ENCODE results near the gene ICAM4.

ICAM4 gene

DNA sequence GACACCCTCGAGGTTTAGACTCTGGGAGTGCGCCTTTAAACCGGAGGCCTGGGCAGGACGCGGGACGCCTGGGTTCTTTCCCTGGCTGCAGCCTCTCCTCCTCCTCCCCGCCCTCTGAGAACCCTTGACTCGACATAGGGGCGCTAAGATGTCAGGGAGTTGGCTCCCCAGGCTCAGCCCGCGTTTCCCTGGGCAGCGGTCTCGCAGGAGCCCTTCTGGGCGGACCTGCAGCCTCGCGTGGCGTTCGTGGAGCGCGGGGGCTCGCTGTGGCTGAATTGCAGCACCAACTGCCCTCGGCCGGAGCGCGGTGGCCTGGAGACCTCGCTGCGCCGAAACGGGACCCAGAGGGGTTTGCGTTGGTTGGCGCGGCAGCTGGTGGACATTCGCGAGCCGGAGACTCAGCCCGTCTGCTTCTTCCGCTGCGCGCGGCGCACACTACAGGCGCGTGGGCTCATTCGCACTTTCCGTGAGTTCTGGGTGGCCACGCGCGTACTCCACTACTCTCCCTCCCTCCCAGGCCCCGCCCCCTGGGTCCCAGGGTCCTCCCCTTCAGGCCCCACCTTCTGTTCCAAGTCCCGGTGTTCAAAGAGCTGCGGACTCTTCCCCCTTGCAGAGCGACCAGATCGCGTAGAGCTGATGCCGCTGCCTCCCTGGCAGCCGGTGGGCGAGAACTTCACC is 4.3 kb downstream of the ICAM4 start:
- no peak for DNase-seq (ENCODE audit: low read depth in 2 of 2)

DNA sequence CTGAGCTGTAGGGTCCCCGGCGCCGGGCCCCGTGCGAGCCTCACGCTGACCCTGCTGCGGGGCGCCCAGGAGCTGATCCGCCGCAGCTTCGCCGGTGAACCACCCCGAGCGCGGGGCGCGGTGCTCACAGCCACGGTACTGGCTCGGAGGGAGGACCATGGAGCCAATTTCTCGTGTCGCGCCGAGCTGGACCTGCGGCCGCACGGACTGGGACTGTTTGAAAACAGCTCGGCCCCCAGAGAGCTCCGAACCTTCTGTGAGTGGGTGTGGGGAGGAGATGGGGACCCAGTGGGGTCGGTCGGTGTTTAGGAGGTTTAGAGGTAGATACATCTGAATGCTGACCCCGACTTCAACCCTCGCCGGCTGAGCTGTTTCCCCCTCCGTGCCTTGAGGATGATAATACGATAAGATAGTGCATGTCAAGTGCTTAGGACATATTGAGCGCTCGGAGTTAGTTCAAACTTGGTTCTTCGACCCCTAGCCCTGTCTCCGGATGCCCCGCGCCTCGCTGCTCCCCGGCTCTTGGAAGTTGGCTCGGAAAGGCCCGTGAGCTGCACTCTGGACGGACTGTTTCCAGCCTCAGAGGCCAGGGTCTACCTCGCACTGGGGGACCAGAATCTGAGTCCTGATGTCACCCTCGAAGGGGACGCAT is 4.9 kb downstream of the ICAM4 start:
- DNase-seq (ENCODE audit: low read depth in 2 of 2): no peak

DNA sequence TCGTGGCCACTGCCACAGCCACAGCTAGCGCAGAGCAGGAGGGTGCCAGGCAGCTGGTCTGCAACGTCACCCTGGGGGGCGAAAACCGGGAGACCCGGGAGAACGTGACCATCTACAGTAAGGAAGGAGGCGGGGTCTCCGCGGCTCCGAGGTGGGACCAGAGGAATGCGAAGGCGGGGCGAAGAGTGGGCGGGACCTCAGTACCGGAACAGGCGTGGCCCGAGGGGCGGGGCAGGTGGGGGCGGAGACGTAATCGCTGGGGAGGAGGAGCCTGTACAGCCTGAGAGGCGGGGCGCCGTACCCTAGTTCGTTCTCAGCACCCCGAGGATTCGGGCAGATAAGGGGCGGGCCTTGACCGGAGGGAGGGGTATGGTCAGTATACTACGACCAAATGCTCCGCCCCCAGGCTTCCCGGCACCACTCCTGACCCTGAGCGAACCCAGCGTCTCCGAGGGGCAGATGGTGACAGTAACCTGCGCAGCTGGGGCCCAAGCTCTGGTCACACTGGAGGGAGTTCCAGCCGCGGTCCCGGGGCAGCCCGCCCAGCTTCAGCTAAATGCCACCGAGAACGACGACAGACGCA is 5.5 kb downstream of the ICAM4 start:
- DNase-seq (ENCODE audit: low read depth in 2 of 2): peak in 1 of 2 donors; percentile 59

DNA sequence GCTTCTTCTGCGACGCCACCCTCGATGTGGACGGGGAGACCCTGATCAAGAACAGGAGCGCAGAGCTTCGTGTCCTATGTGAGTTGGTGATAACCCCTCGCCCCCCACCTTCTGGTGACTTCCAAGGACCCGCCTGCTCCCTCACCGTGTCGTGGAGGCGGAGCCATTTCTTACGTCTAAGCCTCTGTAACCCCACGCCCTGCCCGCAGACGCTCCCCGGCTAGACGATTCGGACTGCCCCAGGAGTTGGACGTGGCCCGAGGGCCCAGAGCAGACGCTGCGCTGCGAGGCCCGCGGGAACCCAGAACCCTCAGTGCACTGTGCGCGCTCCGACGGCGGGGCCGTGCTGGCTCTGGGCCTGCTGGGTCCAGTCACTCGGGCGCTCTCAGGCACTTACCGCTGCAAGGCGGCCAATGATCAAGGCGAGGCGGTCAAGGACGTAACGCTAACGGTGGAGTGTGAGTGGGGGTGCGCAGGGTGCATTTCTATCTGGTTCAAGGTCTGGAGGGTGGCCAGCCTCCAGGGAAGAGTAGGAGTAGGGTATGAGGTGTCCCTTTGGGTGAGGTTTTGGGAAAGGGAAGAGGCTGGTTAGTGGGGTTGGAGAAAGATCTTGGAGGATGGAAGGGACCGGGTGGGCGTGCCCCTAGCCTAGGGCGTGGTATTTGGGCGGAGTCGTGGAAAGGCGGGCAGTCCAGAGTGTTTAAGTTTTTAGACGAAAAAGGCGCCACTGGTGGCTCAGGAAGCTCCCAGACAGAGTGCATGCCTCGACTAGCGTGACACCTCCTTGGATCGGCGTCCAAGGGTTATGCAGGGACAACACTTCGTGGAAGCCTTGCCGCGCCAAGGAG is 6.3 kb downstream of the ICAM4 start:
- DNase-seq (ENCODE audit: low read depth in 2 of 2): no peak

DNA sequence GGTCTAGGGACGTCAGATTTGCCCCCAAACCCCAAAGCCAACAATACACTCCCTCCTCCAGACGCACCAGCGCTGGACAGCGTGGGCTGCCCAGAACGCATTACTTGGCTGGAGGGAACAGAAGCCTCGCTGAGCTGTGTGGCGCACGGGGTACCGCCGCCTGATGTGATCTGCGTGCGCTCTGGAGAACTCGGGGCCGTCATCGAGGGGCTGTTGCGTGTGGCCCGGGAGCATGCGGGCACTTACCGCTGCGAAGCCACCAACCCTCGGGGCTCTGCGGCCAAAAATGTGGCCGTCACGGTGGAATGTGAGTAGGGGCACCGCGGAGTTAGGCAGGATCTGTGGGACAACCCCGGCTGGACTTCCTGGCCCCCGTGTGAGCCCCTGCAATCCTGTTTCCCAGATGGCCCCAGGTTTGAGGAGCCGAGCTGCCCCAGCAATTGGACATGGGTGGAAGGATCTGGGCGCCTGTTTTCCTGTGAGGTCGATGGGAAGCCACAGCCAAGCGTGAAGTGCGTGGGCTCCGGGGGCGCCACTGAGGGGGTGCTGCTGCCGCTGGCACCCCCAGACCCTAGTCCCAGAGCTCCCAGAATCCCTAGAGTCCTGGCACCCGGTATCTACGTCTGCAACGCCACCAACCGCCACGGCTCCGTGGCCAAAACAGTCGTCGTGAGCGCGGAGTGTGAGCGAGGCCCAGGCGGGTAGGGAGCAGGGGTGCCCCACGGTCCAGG is 7.0 kb downstream of the ICAM4 start:
- no peak for DNase-seq (ENCODE audit: low read depth in 2 of 2)

DNA sequence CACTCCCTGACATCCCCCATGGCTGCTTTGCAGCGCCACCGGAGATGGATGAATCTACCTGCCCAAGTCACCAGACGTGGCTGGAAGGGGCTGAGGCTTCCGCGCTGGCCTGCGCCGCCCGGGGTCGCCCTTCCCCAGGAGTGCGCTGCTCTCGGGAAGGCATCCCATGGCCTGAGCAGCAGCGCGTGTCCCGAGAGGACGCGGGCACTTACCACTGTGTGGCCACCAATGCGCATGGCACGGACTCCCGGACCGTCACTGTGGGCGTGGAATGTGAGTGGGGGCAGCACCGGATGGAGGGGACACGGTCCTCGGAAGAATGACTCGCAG is 7.6 kb downstream of the ICAM4 start:
- DNase-seq (ENCODE audit: low read depth in 2 of 2): no peak

DNA sequence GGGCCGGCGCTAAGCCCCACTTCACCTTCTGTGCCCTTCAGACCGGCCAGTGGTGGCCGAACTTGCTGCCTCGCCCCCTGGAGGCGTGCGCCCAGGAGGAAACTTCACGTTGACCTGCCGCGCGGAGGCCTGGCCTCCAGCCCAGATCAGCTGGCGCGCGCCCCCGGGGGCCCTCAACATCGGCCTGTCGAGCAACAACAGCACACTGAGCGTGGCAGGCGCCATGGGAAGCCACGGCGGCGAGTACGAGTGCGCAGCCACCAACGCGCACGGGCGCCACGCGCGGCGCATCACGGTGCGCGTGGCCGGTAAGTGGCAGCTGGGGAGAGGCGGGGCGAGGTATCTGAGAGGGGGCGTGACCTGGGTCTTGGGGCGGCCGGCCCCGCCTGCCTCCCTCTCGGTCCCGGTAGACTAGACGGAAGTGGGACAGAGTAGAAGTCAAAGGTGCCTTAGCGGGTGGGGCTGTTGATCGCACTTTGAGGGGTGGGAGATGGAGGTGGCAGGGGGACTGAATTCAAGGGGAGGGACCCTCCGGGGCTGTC is 8.6 kb downstream of the ICAM4 start:
- peak in 1 of 2 donors; percentile 40 for DNase-seq (ENCODE audit: low read depth in 2 of 2)

DNA sequence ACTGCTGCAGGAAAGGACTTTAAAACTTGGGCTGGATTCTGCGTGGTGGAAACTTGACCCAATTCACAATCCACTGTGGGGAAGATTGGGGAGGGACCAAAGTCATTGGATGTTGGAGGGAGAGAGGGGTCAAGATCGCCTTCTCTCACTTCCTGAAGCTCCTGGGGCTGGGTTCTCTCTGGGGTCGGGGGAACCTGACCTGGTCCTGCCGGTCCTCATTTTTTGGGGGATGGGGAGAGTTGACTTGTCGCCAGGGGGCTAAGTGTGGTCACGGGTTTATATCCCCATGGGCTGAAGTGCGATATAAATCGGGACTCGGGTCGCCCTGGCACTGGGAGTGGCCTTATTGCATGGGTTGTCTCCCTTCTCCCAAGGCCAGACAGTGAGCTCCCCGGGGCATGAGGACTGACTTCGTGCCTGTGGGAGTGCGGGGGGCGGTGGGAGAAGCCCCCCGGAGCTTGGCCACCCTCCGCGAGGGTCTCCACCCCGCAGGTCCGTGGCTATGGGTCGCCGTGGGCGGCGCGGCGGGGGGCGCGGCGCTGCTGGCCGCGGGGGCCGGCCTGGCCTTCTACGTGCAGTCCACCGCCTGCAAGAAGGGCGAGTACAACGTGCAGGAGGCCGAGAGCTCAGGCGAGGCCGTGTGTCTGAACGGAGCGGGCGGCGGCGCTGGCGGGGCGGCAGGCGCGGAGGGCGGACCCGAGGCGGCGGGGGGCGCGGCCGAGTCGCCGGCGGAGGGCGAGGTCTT is 9.3 kb downstream of the ICAM4 start:
- DNase-seq (ENCODE audit: low read depth in 2 of 2): no peak

DNA sequence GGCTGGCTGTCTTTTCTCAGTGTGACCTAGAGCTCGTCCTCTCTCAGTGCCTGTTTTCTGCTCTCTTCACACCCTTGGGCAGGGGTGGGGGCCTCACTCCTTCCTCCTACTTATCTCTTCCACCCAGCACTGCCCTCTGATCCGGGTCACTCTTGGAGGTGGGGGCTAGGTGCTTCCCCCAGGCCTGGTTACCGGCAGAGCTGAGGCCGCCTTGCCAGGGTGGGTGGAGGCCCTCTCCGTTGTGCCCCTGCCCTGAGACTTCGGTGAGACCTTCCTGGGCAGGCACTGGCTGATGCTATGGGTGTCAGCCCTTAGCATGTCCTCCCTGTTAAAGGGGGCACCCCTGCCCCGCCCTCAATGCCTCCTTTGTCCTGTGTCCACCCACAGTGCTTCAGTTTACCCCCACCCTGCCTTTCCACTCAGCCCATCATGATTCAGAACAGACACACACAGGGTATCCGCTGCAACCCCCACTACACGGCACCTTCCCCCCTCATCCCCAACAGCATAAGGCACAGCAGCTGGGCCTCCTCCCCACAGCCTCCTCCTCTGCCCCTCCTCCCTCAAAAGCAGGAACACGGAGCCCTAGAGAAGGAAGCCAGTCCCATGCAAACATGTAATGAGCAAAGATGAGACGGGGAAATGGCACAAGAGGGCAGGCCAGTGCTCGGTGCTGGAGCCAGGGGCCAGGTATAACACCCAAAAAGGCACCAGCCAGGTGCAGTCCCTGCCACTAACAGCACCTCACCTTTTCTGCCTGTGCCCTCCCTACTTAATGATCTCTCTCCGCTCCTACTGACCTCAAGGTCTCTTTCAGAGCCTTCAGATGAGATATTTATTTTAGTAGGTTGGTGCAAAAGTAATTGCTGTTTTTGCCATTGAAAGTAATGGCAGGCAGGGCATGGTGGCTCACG is 13.0 kb downstream of the ICAM4 start:
- DNase-seq (ENCODE audit: low read depth in 2 of 2): no peak

DNA sequence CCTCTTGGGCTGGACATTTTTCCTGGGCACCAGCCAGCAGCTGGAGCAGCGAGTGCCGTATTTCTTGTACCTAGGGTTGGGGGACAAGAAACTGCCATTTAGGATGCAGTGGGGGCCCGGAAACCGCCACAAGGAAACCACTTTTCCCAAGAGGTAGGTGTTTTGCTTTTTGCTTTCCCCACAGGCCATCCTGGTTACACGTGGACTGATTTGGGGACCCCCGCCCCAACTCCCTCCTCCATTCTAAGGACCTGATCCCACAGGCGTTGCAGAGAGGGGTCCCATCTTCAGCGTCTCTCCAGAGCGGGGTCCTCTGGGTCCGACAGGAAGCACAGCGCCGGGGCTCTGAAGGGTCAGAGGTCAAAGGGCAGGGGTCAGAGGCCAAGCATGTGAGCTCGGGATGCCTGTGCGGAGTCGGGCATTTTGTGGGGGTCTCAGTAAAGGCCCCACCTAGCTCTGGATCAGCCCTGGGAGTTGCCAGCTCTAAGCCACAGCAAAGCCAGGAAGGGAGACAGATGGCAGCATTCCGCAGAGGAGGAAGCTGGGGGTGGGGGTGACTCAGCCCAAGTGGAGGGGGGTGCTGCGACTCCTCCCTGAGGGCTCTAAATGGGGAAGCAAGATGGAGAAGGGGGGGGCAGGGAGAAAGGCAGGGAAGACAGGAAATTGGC is 18.5 kb downstream of the ICAM4 start:
- DNase-seq (ENCODE audit: low read depth in 2 of 2): no peak

DNA sequence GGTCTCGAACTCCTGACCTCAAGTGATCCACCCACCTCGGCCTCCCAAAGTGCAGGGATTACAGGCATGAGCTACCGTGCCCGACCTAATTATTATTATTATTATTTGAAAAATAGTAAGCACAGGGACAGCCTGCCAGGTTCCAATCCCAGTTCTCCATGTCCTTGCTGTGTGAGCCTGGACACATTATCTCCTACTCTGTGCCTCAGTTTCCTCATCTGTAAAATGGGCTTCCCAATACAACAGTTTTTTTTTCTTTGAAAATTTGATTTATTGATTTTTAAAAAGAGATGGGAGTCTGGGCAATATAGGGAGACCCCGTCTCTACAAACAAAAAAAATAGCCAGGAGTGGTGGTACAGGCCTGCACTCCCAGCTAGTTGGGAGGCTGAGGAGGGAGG is 19.6 kb downstream of the ICAM4 start:
- DNase-seq (ENCODE audit: low read depth in 2 of 2): no peak

DNA sequence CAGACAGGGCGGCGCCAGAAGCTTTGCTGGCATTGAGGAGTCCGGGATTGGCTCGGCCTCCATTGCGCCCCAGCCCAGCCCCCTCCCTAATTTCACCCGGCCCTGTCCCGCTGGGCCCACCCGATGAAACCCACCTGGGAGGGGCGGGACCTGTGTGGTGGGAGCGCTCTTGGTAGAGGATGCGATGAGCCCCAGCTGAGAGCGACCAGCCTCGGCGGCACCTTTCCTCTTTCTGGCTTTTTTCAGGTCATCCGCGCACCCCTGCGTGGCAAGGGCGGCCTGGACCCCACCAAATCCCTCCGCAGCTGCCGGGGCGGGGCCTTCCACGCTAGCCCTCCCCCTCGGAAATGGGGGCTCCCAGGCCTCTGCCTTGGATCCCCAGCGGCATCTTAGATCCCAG is 22.7 kb downstream of the ICAM4 start, which contains the start of gene ZGLP1:
Gene ZGLP1 (minus strand): TSS at position 393 of the 400 bp plus-strand sequence.
- no peak for DNase-seq (ENCODE audit: low read depth in 2 of 2)

DNA sequence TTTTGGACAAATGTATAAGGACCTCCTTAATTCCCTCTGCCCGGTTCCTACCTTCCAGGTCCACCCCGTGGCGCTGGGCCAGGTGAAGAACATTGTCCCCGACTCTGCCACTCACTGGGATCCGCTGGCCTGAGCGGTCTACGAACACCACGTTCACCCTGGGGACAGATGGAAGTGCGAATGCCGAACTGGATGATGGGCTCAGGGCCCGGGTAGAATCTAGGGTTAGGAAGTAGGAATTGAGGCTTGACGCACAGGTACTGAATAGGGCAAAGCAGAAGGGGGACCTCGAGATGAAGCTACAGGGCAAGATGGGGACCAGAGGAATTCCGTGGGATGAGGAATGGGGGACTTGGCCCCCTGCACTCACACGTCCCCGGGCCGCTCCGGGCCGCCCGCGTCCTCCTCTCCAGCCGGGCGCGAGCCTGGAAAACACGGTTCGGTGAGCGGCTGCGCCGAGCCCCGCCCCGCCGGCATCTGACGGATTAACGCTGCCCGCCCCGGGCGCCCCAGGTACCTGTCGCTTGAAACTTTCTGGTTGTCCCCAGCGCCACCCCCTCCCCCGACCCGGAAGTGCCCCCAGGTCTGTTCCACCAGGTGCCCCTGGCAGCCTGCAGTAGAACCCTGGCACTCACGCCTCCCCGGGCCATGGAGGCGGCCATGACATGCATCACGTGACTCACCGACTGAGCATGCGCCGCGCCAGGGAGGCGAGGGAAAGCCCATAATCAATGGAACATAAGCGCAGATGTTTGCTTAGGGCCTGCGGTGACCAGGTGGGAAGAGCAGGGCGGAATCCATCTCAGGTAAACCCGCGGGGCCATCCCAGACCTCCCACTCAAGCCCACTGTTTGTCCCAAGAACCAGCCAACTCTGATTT is 28.8 kb downstream of the ICAM4 start, which contains the start of gene FDX2:
Gene FDX2 (minus strand): TSS at position 681 of the 880 bp plus-strand sequence. CDS start 19 bp downstream, at position 662.
- DNase-seq (ENCODE audit: low read depth in 2 of 2): peak; percentile 76 to 89

DNA sequence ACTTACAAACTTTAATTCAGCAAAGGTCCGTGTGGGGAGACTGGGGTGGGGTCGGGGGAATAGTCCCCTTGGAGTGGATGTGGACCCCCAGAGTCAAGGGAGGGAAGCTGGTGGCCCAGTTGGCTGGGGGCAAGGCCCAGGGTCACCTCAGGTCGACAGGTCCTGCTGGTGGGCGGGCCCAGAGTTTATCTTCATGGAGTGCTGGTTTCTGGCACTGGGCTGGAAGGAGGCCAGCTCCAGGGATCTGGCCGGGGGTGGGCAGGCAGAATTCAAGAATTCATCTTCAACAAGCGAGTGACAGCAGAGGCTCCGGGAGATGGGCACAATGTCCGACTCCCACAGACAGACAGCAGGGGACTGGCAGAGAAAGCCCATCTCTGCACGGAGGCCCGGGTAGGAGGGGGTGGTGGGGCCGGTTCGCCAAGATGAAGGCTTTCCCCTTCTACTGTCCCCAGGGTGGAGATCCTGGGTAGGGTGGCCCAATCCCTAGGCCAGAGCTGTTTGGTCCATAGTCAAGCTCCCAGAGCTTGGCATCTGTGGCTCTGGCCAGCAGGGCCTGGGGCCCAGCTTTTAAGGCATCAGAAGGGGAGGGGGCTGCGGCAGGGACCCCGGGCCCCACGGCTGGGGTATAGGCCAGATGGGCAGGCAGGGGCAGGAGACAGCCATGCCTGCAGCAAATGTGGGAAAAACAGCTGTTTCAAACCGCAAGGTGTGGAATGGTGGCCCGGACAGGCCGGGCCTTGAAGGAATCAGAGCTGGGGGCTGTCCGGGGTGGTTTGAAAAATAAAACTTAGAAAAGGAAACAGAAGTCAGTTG is 29.7 kb downstream of the ICAM4 start:
- DNase-seq (ENCODE audit: low read depth in 2 of 2): no peak

DNA sequence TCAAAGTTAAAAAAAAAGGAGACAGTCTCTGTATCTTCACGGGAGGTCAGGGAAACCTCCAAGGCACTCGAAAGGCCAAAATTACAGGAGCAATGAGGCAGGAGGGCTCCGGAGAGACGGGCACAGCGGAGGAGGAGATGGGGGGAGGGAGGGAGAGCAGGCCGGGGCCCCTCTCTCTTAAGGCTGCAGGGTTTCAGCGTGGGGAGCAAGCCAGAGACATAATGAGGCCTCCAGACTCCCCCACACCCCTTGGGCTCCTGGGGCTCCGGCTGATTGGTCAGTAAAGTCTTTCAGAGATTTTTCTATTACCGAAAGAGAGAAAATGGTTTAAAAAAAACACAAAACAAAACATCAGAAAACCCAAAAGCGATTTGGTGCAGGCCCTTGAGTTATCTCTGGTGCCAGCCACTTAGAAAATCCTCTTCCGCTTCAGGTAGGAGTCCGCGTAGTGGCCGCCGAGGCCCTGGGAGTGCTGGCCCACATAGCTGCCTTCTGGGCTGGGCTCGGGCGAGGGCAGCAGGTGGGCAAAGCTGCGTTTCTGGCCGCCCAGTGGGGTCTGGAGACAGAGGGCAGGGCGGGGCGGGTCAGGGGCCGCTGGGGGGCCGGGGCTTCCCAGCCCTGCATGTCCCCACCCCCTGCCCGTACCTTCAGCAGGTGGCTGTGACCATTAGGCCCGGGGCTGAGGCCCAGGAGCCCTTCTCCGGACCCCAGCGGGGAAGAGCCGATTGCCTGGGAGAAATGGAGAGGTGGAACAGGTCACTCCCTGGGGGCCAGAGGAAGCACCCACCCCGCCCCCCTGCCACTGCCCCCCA is 30.5 kb downstream of the ICAM4 start:
- DNase-seq (ENCODE audit: low read depth in 2 of 2): no peak

DNA sequence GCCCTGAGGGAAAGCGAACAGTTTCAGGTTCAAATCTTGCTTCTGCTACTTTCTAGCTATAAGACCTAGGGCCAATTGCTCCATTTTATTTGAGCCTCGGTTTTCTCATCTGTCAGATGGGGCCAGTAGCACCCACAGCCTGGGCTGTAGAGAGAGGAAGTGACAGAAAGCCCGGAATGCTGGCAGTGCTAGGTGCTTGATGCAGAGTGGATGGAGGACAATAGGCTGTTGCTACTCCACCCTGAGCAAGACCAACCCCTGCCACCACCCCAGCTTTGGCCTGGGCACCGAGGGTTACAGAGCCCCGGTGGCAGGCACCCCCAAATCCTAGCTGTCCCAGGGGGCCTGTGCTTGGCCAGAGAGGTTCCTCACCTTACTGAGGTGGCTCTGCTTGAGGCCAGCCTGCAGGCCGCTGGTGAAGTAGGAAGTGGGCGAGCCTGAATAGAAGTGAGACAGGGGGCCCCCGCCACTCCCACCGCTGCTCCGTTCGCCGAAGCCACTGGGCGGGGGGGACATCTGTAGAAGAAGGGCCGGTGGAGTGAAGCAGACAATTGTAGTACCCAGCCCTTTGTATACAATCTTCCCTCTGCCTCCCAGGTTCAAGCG is 31.2 kb downstream of the ICAM4 start:
- DNase-seq (ENCODE audit: low read depth in 2 of 2): no peak

Measured in stimulated activated CD8-positive, alpha-beta memory T cell treated with anti-CD3 and anti-CD28 coated beads, Interleukin-7, amount 100 ng/mL, for 1 hour (primary cell).